SU-DHL-6 (cell line): ENCODE results near the gene BRIP1.

Experiments used
- H2AFZ ChIP-seq: fragments of 200-600 bp; sonication (generic); 2 replicates; pipeline ENCODE4 v1.6.1; 2014; ENCODE audit warnings: low read depth, mild to moderate bottlenecking, moderate library complexity, mixed read lengths, antibody characterized with exemption, low read length; ENCODE audit not compliant: severe bottlenecking
- H3F3A ChIP-seq: fragments of 200-600 bp; shearing (Covaris generic); 2 replicates; pipeline ENCODE4 v1.6.0; 2016; ENCODE audit warnings: antibody characterized with exemption, mild to moderate bottlenecking; ENCODE audit not compliant: insufficient read depth
- H3K27ac ChIP-seq: fragments of 200-600 bp; sonication (generic); 2 replicates; pipeline ENCODE4 v1.5.1; 2016; ENCODE audit warnings: low read depth, mild to moderate bottlenecking, low read length, moderate library complexity, mixed read lengths
- H3K27me3 ChIP-seq: fragments of 200-600 bp; sonication (generic), shearing (Covaris generic); 2 replicates; pipeline ENCODE4 v1.6.0; 2014; ENCODE audit warnings: mild to moderate bottlenecking, low read length
- H3K36me3 ChIP-seq: fragments of 200-600 bp; sonication (generic); 2 replicates; pipeline ENCODE4 v1.6.1; 2014; ENCODE audit warnings: mild to moderate bottlenecking, low read length, mixed read lengths
- H3K4me2 ChIP-seq: fragments of 300-600, 200-600 bp; shearing (Covaris generic), sonication (generic); 2 replicates; pipeline ENCODE4 v1.6.0; 2014; ENCODE audit warnings: low read length, low read depth, mild to moderate bottlenecking; ENCODE audit not compliant: poor library complexity, severe bottlenecking
- H3K4me3 ChIP-seq: fragments of 200-600 bp; sonication (generic); 2 replicates; pipeline ENCODE4 v1.5.1; 2014; ENCODE audit warnings: antibody characterized with exemption, low read length, mild to moderate bottlenecking, mixed read lengths; ENCODE audit not compliant: insufficient read depth, poor library complexity, severe bottlenecking
- H3K79me2 ChIP-seq: fragments of 200-600 bp; sonication (generic); 2 replicates; pipeline ENCODE4 v1.6.1; 2014; ENCODE audit warnings: mild to moderate bottlenecking, low read length, moderate library complexity; ENCODE audit not compliant: insufficient read depth
- H3K9ac ChIP-seq: fragments of 200-600 bp; sonication (generic); 2 replicates; pipeline ENCODE4 v1.7.0; 2014; ENCODE audit warnings: mild to moderate bottlenecking, low read length
- H3K9me2 ChIP-seq: fragments of 200-600 bp; sonication (generic); replicated peaks from 2 replicates; pipeline ENCODE4 v1.6.1; 2014; ENCODE audit warnings: low read length; ENCODE audit not compliant: insufficient read depth
- H3K9me3 ChIP-seq: fragments of 200-600 bp; sonication (generic); 2 replicates; pipeline ENCODE4 v1.6.1; 2014; ENCODE audit warnings: low read length, mixed read lengths; ENCODE audit not compliant: insufficient read depth
- H4K20me1 ChIP-seq: fragments of 200-600 bp; sonication (generic); 2 replicates; pipeline ENCODE4 v1.6.1; 2014; ENCODE audit warnings: low read depth, mild to moderate bottlenecking, antibody characterized with exemption, low read length, moderate library complexity, mixed read lengths
- CTCF ChIP-seq: fragments of 200-600 bp; sonication (generic); IDR thresholded peaks from one replicate; pipeline ENCODE4 v1.5.1; 2017; ENCODE audit warnings: antibody characterized with exemption, mild to moderate bottlenecking, low read length, moderate library complexity; ENCODE audit not compliant: insufficient read depth, poor library complexity, severe bottlenecking
- EZH2phosphoT487 ChIP-seq: fragments of 200-600 bp; sonication (generic), shearing (Covaris generic); conservative IDR thresholded peaks from 2 replicates; pipeline ENCODE4 v1.6.1; 2018; ENCODE audit warnings: mild to moderate bottlenecking, antibody characterized with exemption, low read length, moderate library complexity, mixed read lengths

Gene BRIP1

GRCh38 chr17:61699694-61700093 is 163.6 kb downstream of the BRIP1 start:
- Histone ChIP-seq H2AFZ (no peak overlapping the region), H3K9me3 (peaks cover 18% of the 10 kb centered on the region; the same call in 1 of the 2 replicates), H3K4me2 (no peak overlapping the region)

DNA sequence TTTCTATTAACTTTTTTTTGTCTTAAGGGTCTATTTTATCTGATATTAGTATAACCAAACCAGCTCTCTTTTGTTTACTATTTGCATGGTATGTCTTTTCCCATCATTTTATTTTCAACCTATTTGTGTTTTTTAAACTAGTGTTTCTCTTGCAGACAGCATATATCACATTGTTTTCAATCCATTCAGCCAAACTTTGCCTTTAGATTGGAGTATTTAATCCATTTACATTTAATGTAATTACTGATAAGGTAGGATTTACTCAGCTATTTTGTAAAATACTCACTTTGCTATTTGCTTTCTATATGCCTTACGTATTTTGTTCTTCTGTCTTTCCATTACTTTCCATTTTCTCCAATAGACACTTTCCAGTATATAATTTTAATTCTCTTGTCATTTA is 164.3 kb downstream of the BRIP1 start:
- H3K4me2 ChIP-seq = no peak overlapping the region
- H3K9ac ChIP-seq = no peak overlapping the region
- no peaks in the 10 kb centered on the region for H3K79me2 ChIP-seq
- H2AFZ ChIP-seq = no peak overlapping the region
- no peak overlapping the region for H3K4me3 ChIP-seq
- no peak overlapping the region for H3K27ac ChIP-seq
- no peaks in the 10 kb centered on the region for H3K27me3 ChIP-seq
- peaks cover 18% of the 10 kb centered on the region; the same call in 1 of the 2 replicates for H3K9me3 ChIP-seq
- no peaks in the 10 kb centered on the region for H4K20me1 ChIP-seq
- H3K36me3 ChIP-seq = peaks cover 14% of the 10 kb centered on the region
- TF ChIP-seq EZH2phosphoT487 (no peak), CTCF (no peak)
- H3K9me2 ChIP-seq = no peaks in the 10 kb centered on the region
- H3F3A ChIP-seq = no peaks in the 10 kb centered on the region

More at GRCh38 chr17:61699694-61700093, 163.6 kb downstream of the BRIP1 start:
- no peaks in the 10 kb centered on the region for H3K27me3 ChIP-seq
- H3K36me3 ChIP-seq = peaks cover 14% of the 10 kb centered on the region
- no peaks in the 10 kb centered on the region for H3F3A ChIP-seq
- TF ChIP-seq EZH2phosphoT487 (no peak), CTCF (no peak)
- H4K20me1 ChIP-seq = no peaks in the 10 kb centered on the region
- no peak overlapping the region for H3K4me3 ChIP-seq
- H3K9ac ChIP-seq = no peak overlapping the region
- H3K27ac ChIP-seq = no peak overlapping the region
- H3K9me2 ChIP-seq = no peaks in the 10 kb centered on the region
- no peaks in the 10 kb centered on the region for H3K79me2 ChIP-seq

DNA sequence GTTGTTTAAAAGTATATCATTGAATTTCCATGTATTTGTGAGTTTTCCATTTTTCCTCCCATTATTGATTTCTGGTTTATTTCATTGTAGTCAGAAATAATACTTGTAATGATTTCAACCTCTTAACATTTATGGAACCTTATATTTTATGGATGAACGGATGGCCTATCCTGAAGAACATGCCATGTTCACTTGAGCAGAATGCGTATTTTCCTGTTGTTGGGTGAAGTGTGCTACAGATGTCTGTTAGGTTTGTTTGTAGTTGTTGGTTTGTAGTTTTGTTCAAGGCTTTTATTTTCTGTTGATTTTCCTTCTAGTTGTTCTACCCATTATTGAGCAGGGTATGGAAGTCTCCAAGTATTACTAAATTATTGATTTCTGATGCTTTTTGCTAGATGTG is 165.1 kb downstream of the BRIP1 start:
- Histone ChIP-seq H3K36me3 (peaks cover 18% of the 10 kb centered on the region), H3K9me3 (peaks cover 18% of the 10 kb centered on the region; the same call in 1 of the 2 replicates)
- no peak for TF ChIP-seq CTCF
- TF ChIP-seq EZH2phosphoT487 = no peak

More for the DNA sequence above, 165.1 kb downstream of the BRIP1 start:
- no peaks in the 10 kb centered on the region for H3K9me2 ChIP-seq
- no peak overlapping the region for H3K9ac ChIP-seq
- H3K27me3 ChIP-seq = no peaks in the 10 kb centered on the region
- H3K27ac ChIP-seq = no peak overlapping the region
- no peak overlapping the region for H3K4me3 ChIP-seq
- no peaks in the 10 kb centered on the region; the same call in 1 of the 2 replicates for H4K20me1 ChIP-seq
- H3K79me2 ChIP-seq = no peaks in the 10 kb centered on the region
- no peak overlapping the region for H3K4me2 ChIP-seq
- H3F3A ChIP-seq = peaks cover 5% of the 10 kb centered on the region; the same call in 1 of the 2 replicates
- H2AFZ ChIP-seq = no peak overlapping the region
